Testis (tissue), 3 donors: ENCODE results near the gene ADAR. TPM values are rescaled to one million over a fixed set of nuclear protein-coding genes. Genes with fewer than 3 reads are reported as not detected.

Experiments
- DNase-seq: peaks from one replicate; pipeline ENCODE4 v3.0.0-alpha.2; 2019
- H3K27ac ChIP-seq, 2 donors: fragments of 200-600 bp; sonication (generic); one replicate each; pipeline ENCODE4 v1.5.1; 2019
- H3K27me3 ChIP-seq: fragments of 200-600 bp; sonication (generic); one replicate; pipeline ENCODE4 v1.5.1; 2019
- H3K36me3 ChIP-seq: fragments of 200-600 bp; sonication (generic); one replicate; pipeline ENCODE4 v1.5.1; 2017; ENCODE audit warnings: low read depth; ENCODE audit errors: missing control alignments
- H3K4me1 ChIP-seq: fragments of 200-600 bp; sonication (generic); one replicate; pipeline ENCODE4 v1.5.1; 2019
- H3K4me3 ChIP-seq, 2 donors: fragments of 200-600 bp; sonication (generic); one replicate each; pipeline ENCODE4 v1.5.1; 2017 to 2019
- H3K9me3 ChIP-seq: fragments of 200-600 bp; sonication (generic); one replicate; pipeline ENCODE4 v1.5.1; 2017
- CTCF ChIP-seq, 3 experiments: fragments of 450-650 bp in 2 of 3; fragments of 200-600 bp in 1 of 3; sonication (generic) in 1 of 3; IDR thresholded peaks; one replicate each; pipeline ENCODE4 v1.5.1; 2016 to 2019; ENCODE audit warnings: antibody characterized with exemption in 3 of 3, mild to moderate bottlenecking in 2 of 3, moderate library complexity in 1 of 3
- POLR2A ChIP-seq: fragments of 450-650 bp; IDR thresholded peaks from one replicate; pipeline ENCODE4 v1.6.1; 2017; ENCODE audit warnings: antibody characterized with exemption, mild to moderate bottlenecking, moderate library complexity
- whole genome bisulfite sequencing, 2 donors: methylation state at CpG; one replicate each; pipeline ENCODE4 v1.1.5; 2018; 5-methylcytosine and 5-hydroxymethylcytosine counted together
- intact Hi-C: fragments of 100-400 bp; cut with DNase I; formaldehyde crosslinking; loops from one replicate; pipeline ENCODE4 v1.15.1; 2023; ENCODE audit warnings: low total_unique reads
- polyA plus RNA-seq: library from polyadenylated mRNA; stranded (reverse); fragments of 350-450 nt; fragmentation: Illumina TruSeq; extraction: RNeasy Lipid Tissue Mini Kit (QIAGEN cat#74804); gene quantifications from one replicate; pipeline ENCODE4 v1.2.3, GENCODE V29; 2014; ENCODE audit warnings: low read depth, low replicate concordance; ENCODE audit not compliant: insufficient read depth
- total RNA-seq, 2 donors: library from RNA; depleted of rRNA; stranded (reverse); fragments of >200 nt; gene quantifications; one replicate each; pipeline ENCODE4 v1.2.3, GENCODE V29; 2016

The ADAR gene
- total and polyA plus RNA-seq, 3 donors from 2014 or later = 94.4 to 181 (median 168) TPM

- no peaks in the 10 kb centered on the region for H3K36me3 ChIP-seq
- intact Hi-C loops = no loop called here
- H3K27me3 ChIP-seq = no peaks in the 10 kb centered on the region
- no peak overlapping the region for H3K4me3 ChIP-seq
- TF ChIP-seq CTCF (IDR thresholded peaks at IDR 0.05) (no peak), POLR2A (no peak)
- no peak overlapping the region for H3K27ac ChIP-seq
- peaks cover 10% of the 10 kb centered on the region for H3K4me1 ChIP-seq
- H3K9me3 ChIP-seq = no peaks in the 10 kb centered on the region
- DNase-seq = no peak
- 88 to 90% methylated on average over 3 of the region's 3 CpGs for WGBS, 2 donors
These were observed 15.4 kb upstream of the ADAR start for GRCh38 chr1:154623358-154623757.

- Histone ChIP-seq H3K9me3 (no peaks in the 10 kb centered on the region), H3K27me3 (no peaks in the 10 kb centered on the region), H3K27ac (no peak overlapping the region), H3K4me3 (no peak overlapping the region), H3K36me3 (no peaks in the 10 kb centered on the region), H3K4me1 (peaks cover 10% of the 10 kb centered on the region)
- DNase-seq = no peak
- no peak for TF ChIP-seq POLR2A
- no peak for TF ChIP-seq CTCF (IDR thresholded peaks at IDR 0.05)
- intact Hi-C loops = no loop called here
These were observed 14.6 kb upstream of the ADAR start for GRCh38 chr1:154622503-154623039.

GRCh38 chr1:154621875-154622274 lies 13.9 kb upstream of the ADAR start:
- DNase-seq = no peak
- Histone ChIP-seq H3K9me3 (no peaks in the 10 kb centered on the region), H3K36me3 (no peaks in the 10 kb centered on the region), H3K4me1 (peaks cover 9% of the 10 kb centered on the region), H3K4me3 (no peak overlapping the region), H3K27ac (no peak overlapping the region), H3K27me3 (no peaks in the 10 kb centered on the region)
- WGBS, 2 donors = 87 to 93% methylated on average over 5 of the region's 5 CpGs
- TF ChIP-seq POLR2A (no peak), CTCF (IDR thresholded peaks at IDR 0.05) (no peak)
- intact Hi-C loops = no loop called here

- no peak overlapping the region for H3K4me3 ChIP-seq
- no peak for DNase-seq
- no peaks in the 10 kb centered on the region for H3K9me3 ChIP-seq
- H3K27me3 ChIP-seq = no peaks in the 10 kb centered on the region
- 71 to 76% methylated on average over 3 of the region's 3 CpGs for WGBS, 2 donors
- TF ChIP-seq POLR2A = no peak
- TF ChIP-seq CTCF (IDR thresholded peaks at IDR 0.05) = no peak
- no peak overlapping the region for H3K27ac ChIP-seq
- H3K36me3 ChIP-seq = no peaks in the 10 kb centered on the region
- H3K4me1 ChIP-seq = no peaks in the 10 kb centered on the region
- intact Hi-C loops = no loop called here
These were observed 12.8 kb upstream of the ADAR start for GRCh38 chr1:154620751-154621150.

GRCh38 chr1:154619181-154619948 lies 11.4 kb upstream of the ADAR start:
- H3K9me3 ChIP-seq = no peaks in the 10 kb centered on the region
- 87 to 88% methylated on average over 5 of the region's 5 CpGs for WGBS, 2 donors
- TF ChIP-seq CTCF (IDR thresholded peaks at IDR 0.05) = no peak
- no peak for DNase-seq
- H3K27ac ChIP-seq = no peak overlapping the region
- no peaks in the 10 kb centered on the region for H3K27me3 ChIP-seq
- H3K36me3 ChIP-seq = no peaks in the 10 kb centered on the region
- H3K4me3 ChIP-seq = no peak overlapping the region
- peaks cover 3% of the 10 kb centered on the region for H3K4me1 ChIP-seq
- intact Hi-C loops = no loop called here
